ENCODE measurements around the gene KNSTRN. TPM values are rescaled to one million over a fixed set of nuclear protein-coding genes. Genes with fewer than 3 reads are reported as not detected.

KNSTRN gene
- total RNA-seq, 4 donors from 2014 or later: 10.8 to 30.9 (median 22.1) TPM

- Histone ChIP-seq H3K9me3 (no peaks in the 10 kb centered on the region), H3K4me3 (no peak overlapping the region), H3K27ac (no peak overlapping the region), H3K4me1 (peaks cover 14 to 23% of the 10 kb centered on the region in 2 donors), H3K27me3 (peaks cover 20 to 28% (median 24%) of the 10 kb centered on the region in 3 donors), H3K36me3 (no peaks in the 10 kb centered on the region)
- TF ChIP-seq, protein P1, sequence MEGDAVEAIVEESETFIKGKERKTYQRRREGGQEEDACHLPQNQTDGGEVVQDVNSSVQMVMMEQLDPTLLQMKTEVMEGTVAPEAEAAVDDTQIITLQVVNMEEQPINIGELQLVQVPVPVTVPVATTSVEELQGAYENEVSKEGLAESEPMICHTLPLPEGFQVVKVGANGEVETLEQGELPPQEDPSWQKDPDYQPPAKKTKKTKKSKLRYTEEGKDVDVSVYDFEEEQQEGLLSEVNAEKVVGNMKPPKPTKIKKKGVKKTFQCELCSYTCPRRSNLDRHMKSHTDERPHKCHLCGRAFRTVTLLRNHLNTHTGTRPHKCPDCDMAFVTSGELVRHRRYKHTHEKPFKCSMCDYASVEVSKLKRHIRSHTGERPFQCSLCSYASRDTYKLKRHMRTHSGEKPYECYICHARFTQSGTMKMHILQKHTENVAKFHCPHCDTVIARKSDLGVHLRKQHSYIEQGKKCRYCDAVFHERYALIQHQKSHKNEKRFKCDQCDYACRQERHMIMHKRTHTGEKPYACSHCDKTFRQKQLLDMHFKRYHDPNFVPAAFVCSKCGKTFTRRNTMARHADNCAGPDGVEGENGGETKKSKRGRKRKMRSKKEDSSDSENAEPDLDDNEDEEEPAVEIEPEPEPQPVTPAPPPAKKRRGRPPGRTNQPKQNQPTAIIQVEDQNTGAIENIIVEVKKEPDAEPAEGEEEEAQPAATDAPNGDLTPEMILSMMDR (IDR thresholded peaks at IDR 0.05 in 4 of 5, conservative IDR thresholded peaks at IDR 0.05 in 1 of 5): no peak
- no peak for TF ChIP-seq POLR2A (IDR thresholded peaks at IDR 0.05)
- ATAC-seq: no peak
- in situ Hi-C loops (cut with MboI; ENCODE audit: low sequenced_read_pairs in 4 of 4): no loop called here
- intact Hi-C loops (cut with DNase I; ENCODE audit: low total_unique reads): no loop called here
- DNase-seq: no peak
Observed at GRCh38 chr15:40437752-40438687, 55.5 kb downstream of the KNSTRN start.

- Histone ChIP-seq H3K36me3 (no peaks in the 10 kb centered on the region), H3K27ac (no peak overlapping the region), H3K27me3 (peaks cover 20 to 28% (median 24%) of the 10 kb centered on the region in 3 donors), H3K4me3 (no peak overlapping the region), H3K9me3 (no peaks in the 10 kb centered on the region), H3K4me1 (peaks cover 14 to 23% of the 10 kb centered on the region in 2 donors)
- no peak for ATAC-seq
- in situ Hi-C loops (cut with MboI; ENCODE audit: low sequenced_read_pairs in 4 of 4): no loop called here
- TF ChIP-seq POLR2A (IDR thresholded peaks at IDR 0.05): no peak
- TF ChIP-seq, protein P1 (IDR thresholded peaks at IDR 0.05 in 4 of 5, conservative IDR thresholded peaks at IDR 0.05 in 1 of 5): no peak
- intact Hi-C loops (cut with DNase I; ENCODE audit: low total_unique reads): no loop called here
- DNase-seq: no peak
Observed at GRCh38 chr15:40438712-40439111, 56.2 kb downstream of the KNSTRN start.

DNA sequence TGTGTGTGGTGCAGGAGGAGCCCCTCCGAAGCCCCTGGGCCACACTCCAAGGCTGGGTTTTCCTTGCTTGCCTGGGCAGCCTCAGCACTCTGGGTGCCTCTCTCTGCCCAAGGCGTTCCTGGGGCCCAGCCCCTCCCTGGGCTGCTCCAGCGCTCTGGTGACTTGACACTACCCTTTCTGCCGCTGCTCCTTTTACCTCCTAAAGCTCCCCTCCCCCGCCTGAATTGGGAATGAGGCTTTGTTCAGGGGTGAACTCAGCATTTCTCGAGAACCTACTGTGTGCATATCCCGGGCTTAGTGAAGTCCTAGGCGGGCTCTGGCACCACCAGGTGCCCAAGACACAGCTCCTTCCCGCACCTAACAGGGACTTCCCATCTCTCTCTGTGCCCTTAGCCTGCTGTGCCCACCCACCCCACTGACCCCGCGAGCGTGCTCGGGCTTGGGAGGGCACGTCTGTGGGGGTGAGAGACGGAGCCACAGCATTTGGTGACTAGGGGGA, 57.0 kb downstream of the KNSTRN start:
- TF ChIP-seq POLR2A (IDR thresholded peaks at IDR 0.05): no peak
- TF ChIP-seq, protein P1 (IDR thresholded peaks at IDR 0.05 in 4 of 5, conservative IDR thresholded peaks at IDR 0.05 in 1 of 5): no peak
- ATAC-seq (no peak), DNase-seq (no peak)
- H3K27ac ChIP-seq: peak overlapping the region in 1 of 4 donors; percentile 76
- H3K27me3 ChIP-seq: peaks cover 20 to 28% (median 24%) of the 10 kb centered on the region in 3 donors
- H3K4me1 ChIP-seq: peaks cover 14 to 23% of the 10 kb centered on the region in 2 donors
- in situ Hi-C loops (cut with MboI; ENCODE audit: low sequenced_read_pairs in 4 of 4): no loop called here
- intact Hi-C loops (cut with DNase I; ENCODE audit: low total_unique reads): no loop called here
- no peaks in the 10 kb centered on the region for H3K9me3 ChIP-seq
- H3K4me3 ChIP-seq: peak overlapping the region; percentile 68 to 77 (median 73)
- H3K36me3 ChIP-seq: no peaks in the 10 kb centered on the region

- Histone ChIP-seq H3K27me3 (peaks cover 20 to 28% (median 24%) of the 10 kb centered on the region in 3 donors), H3K36me3 (no peaks in the 10 kb centered on the region), H3K4me3 (peak overlapping the region; percentile 68 to 77 (median 73)), H3K4me1 (peaks cover 14 to 23% of the 10 kb centered on the region in 2 donors), H3K27ac (peak overlapping the region in 3 of 4 donors; percentile 1 to 76 (median 2)), H3K9me3 (no peaks in the 10 kb centered on the region)
- in situ Hi-C loops (cut with MboI; ENCODE audit: low sequenced_read_pairs in 4 of 4): no loop called here
- intact Hi-C loops (cut with DNase I; ENCODE audit: low total_unique reads): loop anchor here (2.0 to 10.0 kb wide), 4 partner anchors 31 to 125 kb away; partner anchors contain the start of genes CCDC32, CHST14 and RPUSD2
- TF ChIP-seq, protein P1 (IDR thresholded peaks at IDR 0.05 in 4 of 5, conservative IDR thresholded peaks at IDR 0.05 in 1 of 5): peak in 1 of 5 experiments; percentile 23
- no peak for TF ChIP-seq POLR2A (IDR thresholded peaks at IDR 0.05)
- DNase-seq: no peak
- ATAC-seq: peak in 1 of 2 donors; percentile 2
Observed at GRCh38 chr15:40439960-40440742, 57.6 kb downstream of the KNSTRN start.
